HG03469 (cell line): Measurements from ENCODE around the gene ABLIM3.
A peak's percentile ranks its signal among the peaks of the same experiment; 100 is the strongest.

Source experiments
- ATAC-seq: cut with Tn5 transposase; IDR thresholded peaks from one replicate; pipeline ENCODE4 v1.9.1; 2021; ENCODE audit warnings: mild to moderate bottlenecking, moderate library complexity, moderate number of reproducible peaks; ENCODE audit not compliant: unreplicated experiment

The ABLIM3 gene

GRCh38 chr5:149154650-149155049 lies 13.4 kb downstream of the ABLIM3 start:
- ATAC-seq: no peak

GRCh38 chr5:149156435-149157083 lies 15.3 kb downstream of the ABLIM3 start:
- ATAC-seq: no peak

- no peak for ATAC-seq
Observed at GRCh38 chr5:149157330-149157729, 16.0 kb downstream of the ABLIM3 start.

GRCh38 chr5:149160291-149160787 lies 19.0 kb downstream of the ABLIM3 start:
- no peak for ATAC-seq

GRCh38 chr5:149161026-149161687 lies 19.9 kb downstream of the ABLIM3 start:
- ATAC-seq: no peak

- ATAC-seq: no peak
Observed at GRCh38 chr5:149161850-149162249, 20.6 kb downstream of the ABLIM3 start.

- ATAC-seq: no peak
Observed at GRCh38 chr5:149162401-149163084, 21.2 kb downstream of the ABLIM3 start.

- ATAC-seq: no peak
Observed at GRCh38 chr5:149164731-149165130, 23.4 kb downstream of the ABLIM3 start.

- no peak for ATAC-seq
Observed at GRCh38 chr5:149166128-149166527, 24.8 kb downstream of the ABLIM3 start.

GRCh38 chr5:149166591-149167100 lies 25.4 kb downstream of the ABLIM3 start:
- ATAC-seq: no peak

GRCh38 chr5:149168276-149168906 lies 27.1 kb downstream of the ABLIM3 start:
- ATAC-seq: no peak

- no peak for ATAC-seq
Observed at GRCh38 chr5:149170299-149170698, 29.0 kb downstream of the ABLIM3 start.

GRCh38 chr5:149172261-149172660 lies 31.0 kb downstream of the ABLIM3 start:
- peak; percentile 80 for ATAC-seq

- no peak for ATAC-seq
Observed at GRCh38 chr5:149172709-149173505, 31.6 kb downstream of the ABLIM3 start.

GRCh38 chr5:149174847-149175234 lies 33.5 kb downstream of the ABLIM3 start:
- ATAC-seq: no peak

- no peak for ATAC-seq
Observed at GRCh38 chr5:149175346-149176105, 34.2 kb downstream of the ABLIM3 start.

- ATAC-seq: no peak
Observed at GRCh38 chr5:149177339-149177843, 36.1 kb downstream of the ABLIM3 start.

- no peak for ATAC-seq
Observed at GRCh38 chr5:149177911-149178565, 36.7 kb downstream of the ABLIM3 start.

GRCh38 chr5:149181732-149182131 lies 40.4 kb downstream of the ABLIM3 start:
- ATAC-seq: no peak
